Ureter (tissue), 1 donor: ENCODE measurements around the gene KDM2B. TPM values are rescaled to one million over a fixed set of nuclear protein-coding genes. Genes with fewer than 3 reads are reported as not detected.

Experiments
- DNase-seq: peaks from one replicate; pipeline ENCODE4 v3.0.0-alpha.2; 2020; ENCODE audit warnings: low spot score
- total RNA-seq: library from RNA; stranded (reverse); gene quantifications from one replicate; pipeline ENCODE4 v1.2.4, GENCODE V29; 2023
- donor health status: DM: yes; HTN: yes; CAD: no.

The KDM2B gene
- total RNA-seq, 1 donor from 2014 or later = 23.7 TPM

- DNase-seq = no peak
Observed at GRCh38 chr12:121461048-121461447, 119.8 kb downstream of the KDM2B start.

GRCh38 chr12:121456551-121456950, 124.3 kb downstream of the KDM2B start:
- no peak for DNase-seq

GRCh38 chr12:121455766-121456420, 124.9 kb downstream of the KDM2B start:
- no peak for DNase-seq

GRCh38 chr12:121454921-121455320, 125.9 kb downstream of the KDM2B start:
- no peak for DNase-seq

GRCh38 chr12:121453629-121454028, 127.2 kb downstream of the KDM2B start:
- DNase-seq = no peak

- DNase-seq = no peak
Observed at GRCh38 chr12:121452985-121453360, 127.8 kb downstream of the KDM2B start.

GRCh38 chr12:121452340-121452984, 128.4 kb downstream of the KDM2B start:
- peak; percentile 71 for DNase-seq

GRCh38 chr12:121451961-121452339, 128.9 kb downstream of the KDM2B start:
- DNase-seq = no peak

- DNase-seq = no peak
Observed at GRCh38 chr12:121448771-121449315, 132.0 kb downstream of the KDM2B start.

- no peak for DNase-seq
Observed at GRCh38 chr12:121446750-121447149, 134.1 kb downstream of the KDM2B start.

GRCh38 chr12:121444842-121445202, 136.0 kb downstream of the KDM2B start:
- no peak for DNase-seq

GRCh38 chr12:121443911-121444841, 136.6 kb downstream of the KDM2B start:
- DNase-seq = no peak

GRCh38 chr12:121443193-121443870, 137.5 kb downstream of the KDM2B start:
- DNase-seq = peak; percentile 80

GRCh38 chr12:121442028-121442948, 138.5 kb downstream of the KDM2B start:
- DNase-seq = no peak

- no peak for DNase-seq
Observed at GRCh38 chr12:121441555-121441954, 139.3 kb downstream of the KDM2B start.

GRCh38 chr12:121440768-121441167, 140.1 kb downstream of the KDM2B start:
- DNase-seq = no peak

GRCh38 chr12:121439715-121440114, 141.1 kb downstream of the KDM2B start:
- no peak for DNase-seq

GRCh38 chr12:121438905-121439304, 141.9 kb downstream of the KDM2B start:
- no peak for DNase-seq

- DNase-seq = no peak
Observed at GRCh38 chr12:121436706-121437105, 144.1 kb downstream of the KDM2B start.

GRCh38 chr12:121432740-121433480, 147.9 kb downstream of the KDM2B start:
- DNase-seq = no peak
